Activated naive CD8-positive, alpha-beta T cell treated with anti-CD3 and anti-CD28 coated beads for 36 hours (primary cell): ENCODE measurements around the gene SORCS3. TPM values are rescaled to one million over a fixed set of nuclear protein-coding genes. Genes with fewer than 3 reads are reported as not detected.

Experiments
- DNase-seq: peaks from one replicate; pipeline ENCODE4 v3.0.0; 2021
- H3K27ac Mint-ChIP-seq: one replicate; pipeline ENCODE4 v1.8.0; 2022; ENCODE audit warnings: mild to moderate bottlenecking, moderate library complexity, mixed read lengths
- H3K27me3 Mint-ChIP-seq: one replicate; pipeline ENCODE4 v1.8.0; 2022; ENCODE audit warnings: mild to moderate bottlenecking, mixed read lengths
- H3K36me3 Mint-ChIP-seq: one replicate; pipeline ENCODE4 v1.8.0; 2021; ENCODE audit warnings: mild to moderate bottlenecking, mixed read lengths
- H3K4me1 Mint-ChIP-seq: one replicate; pipeline ENCODE4 v1.8.0; 2021; ENCODE audit warnings: mixed read lengths
- H3K4me3 Mint-ChIP-seq: one replicate; pipeline ENCODE4 v1.8.0; 2022; ENCODE audit warnings: mild to moderate bottlenecking, moderate library complexity, mixed read lengths
- H3K9me3 Mint-ChIP-seq: one replicate; pipeline ENCODE4 v1.8.0; 2022; ENCODE audit warnings: mixed read lengths
- total RNA-seq, 2 experiments: library from RNA; stranded (reverse); gene quantifications; one replicate each; pipeline ENCODE4 v1.2.3, GENCODE V29; 2021

Gene SORCS3
- total RNA-seq, 2 experiments from 2014 or later: not detected

GRCh38 chr10:105195831-105196230 lies 554.7 kb downstream of the SORCS3 start:
- Mint-ChIP-seq H3K4me3 (no peak overlapping the region), H3K27ac (no peak overlapping the region), H3K4me1 (no peaks in the 10 kb centered on the region), H3K9me3 (no peaks in the 10 kb centered on the region), H3K27me3 (no peaks in the 10 kb centered on the region), H3K36me3 (no peaks in the 10 kb centered on the region)
- no peak for DNase-seq

DNA sequence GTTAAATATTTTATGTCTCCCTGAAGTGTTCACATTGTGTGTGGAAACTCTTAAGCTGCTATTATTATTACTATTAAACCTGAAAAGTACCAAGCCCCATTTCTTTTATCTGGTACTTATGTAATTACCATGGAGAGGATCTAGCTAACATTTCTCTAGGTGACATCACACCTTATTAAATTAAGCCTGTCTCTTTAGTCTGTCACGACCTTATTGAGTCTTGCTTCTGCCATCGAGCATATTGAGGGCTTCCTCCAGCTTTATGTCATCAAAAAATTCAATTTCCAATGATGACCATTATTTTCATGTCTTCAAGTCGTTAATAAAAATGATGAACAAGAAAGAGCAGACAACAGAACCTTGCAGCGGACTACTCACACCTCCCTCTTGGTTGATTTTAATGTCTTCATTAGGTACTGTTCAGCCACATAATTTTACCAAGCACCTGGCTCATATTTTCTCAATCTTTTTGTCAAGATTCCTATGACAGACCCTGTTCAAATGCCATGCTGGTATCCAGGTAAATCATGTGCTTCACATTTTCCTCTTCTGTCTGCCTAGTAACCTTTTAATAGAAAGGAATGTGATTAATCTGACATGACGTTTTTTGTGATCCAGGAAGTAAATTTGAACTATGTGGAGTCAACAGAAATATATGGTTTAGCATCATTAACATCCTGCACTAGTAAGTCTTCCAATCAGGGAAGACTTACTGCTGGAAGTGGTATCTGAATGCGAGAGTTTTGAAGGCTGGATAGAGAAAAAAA lies 556.7 kb downstream of the SORCS3 start:
- Mint-ChIP-seq H3K27me3 (no peaks in the 10 kb centered on the region), H3K4me1 (no peaks in the 10 kb centered on the region), H3K9me3 (no peaks in the 10 kb centered on the region), H3K27ac (no peak overlapping the region), H3K4me3 (no peak overlapping the region), H3K36me3 (no peaks in the 10 kb centered on the region)
- no peak for DNase-seq

DNA sequence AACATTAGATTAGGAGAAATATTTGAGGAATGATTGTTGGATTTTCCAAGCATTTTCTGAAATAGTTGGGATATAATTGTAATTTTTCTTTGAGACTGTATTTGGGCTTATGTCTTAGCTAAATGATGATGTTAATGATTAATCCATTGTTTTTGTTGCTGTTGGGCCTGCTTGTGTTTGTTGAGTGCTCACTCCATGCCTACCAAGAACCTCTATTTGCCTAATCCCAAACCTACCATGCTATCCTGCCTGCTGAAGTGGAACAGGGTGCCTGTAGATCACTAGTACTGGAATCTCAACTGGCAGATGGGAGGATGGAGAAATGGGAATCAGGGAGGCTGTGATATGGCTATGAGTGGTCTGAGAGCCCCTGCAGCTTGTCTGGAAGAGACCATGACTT lies 565.5 kb downstream of the SORCS3 start:
- no peaks in the 10 kb centered on the region for H3K36me3 Mint-ChIP-seq
- no peak overlapping the region for H3K27ac Mint-ChIP-seq
- DNase-seq: no peak
- no peaks in the 10 kb centered on the region for H3K9me3 Mint-ChIP-seq
- H3K4me1 Mint-ChIP-seq: no peaks in the 10 kb centered on the region
- no peak overlapping the region for H3K4me3 Mint-ChIP-seq
- H3K27me3 Mint-ChIP-seq: no peaks in the 10 kb centered on the region

- H3K27me3 Mint-ChIP-seq: no peaks in the 10 kb centered on the region
- H3K4me3 Mint-ChIP-seq: no peak overlapping the region
- no peaks in the 10 kb centered on the region for H3K9me3 Mint-ChIP-seq
- H3K4me1 Mint-ChIP-seq: no peaks in the 10 kb centered on the region
- no peaks in the 10 kb centered on the region for H3K36me3 Mint-ChIP-seq
- H3K27ac Mint-ChIP-seq: no peak overlapping the region
- DNase-seq: no peak
These were observed 566.4 kb downstream of the SORCS3 start for GRCh38 chr10:105207476-105207995.

- Mint-ChIP-seq H3K9me3 (no peaks in the 10 kb centered on the region), H3K4me3 (no peak overlapping the region), H3K4me1 (no peaks in the 10 kb centered on the region), H3K27ac (no peak overlapping the region), H3K36me3 (no peaks in the 10 kb centered on the region), H3K27me3 (no peaks in the 10 kb centered on the region)
- no peak for DNase-seq
These were observed 569.5 kb downstream of the SORCS3 start for GRCh38 chr10:105210546-105210945.

DNA sequence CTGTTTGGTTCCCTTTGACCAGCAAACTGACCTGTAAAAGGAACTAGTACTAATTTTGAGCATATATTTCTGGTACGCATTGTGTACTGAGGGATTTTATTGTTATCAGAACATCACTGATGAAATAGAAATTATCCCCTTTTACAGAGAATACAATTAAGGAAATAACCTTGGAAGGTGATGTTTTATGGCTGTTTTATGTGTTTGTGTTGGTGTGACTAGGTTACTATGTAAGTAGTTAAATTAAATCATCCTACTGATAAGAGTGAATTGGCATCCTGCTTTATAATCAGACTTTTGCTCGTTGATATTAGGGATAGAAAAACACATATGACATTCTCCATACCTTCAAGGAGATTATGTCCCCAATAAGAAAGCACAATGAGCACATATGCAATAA lies 596.6 kb downstream of the SORCS3 start:
- no peak overlapping the region for H3K4me3 Mint-ChIP-seq
- H3K27ac Mint-ChIP-seq: no peak overlapping the region
- no peaks in the 10 kb centered on the region for H3K4me1 Mint-ChIP-seq
- H3K27me3 Mint-ChIP-seq: no peaks in the 10 kb centered on the region
- H3K36me3 Mint-ChIP-seq: peaks cover 3% of the 10 kb centered on the region
- no peak for DNase-seq
- peaks cover 13% of the 10 kb centered on the region for H3K9me3 Mint-ChIP-seq

DNA sequence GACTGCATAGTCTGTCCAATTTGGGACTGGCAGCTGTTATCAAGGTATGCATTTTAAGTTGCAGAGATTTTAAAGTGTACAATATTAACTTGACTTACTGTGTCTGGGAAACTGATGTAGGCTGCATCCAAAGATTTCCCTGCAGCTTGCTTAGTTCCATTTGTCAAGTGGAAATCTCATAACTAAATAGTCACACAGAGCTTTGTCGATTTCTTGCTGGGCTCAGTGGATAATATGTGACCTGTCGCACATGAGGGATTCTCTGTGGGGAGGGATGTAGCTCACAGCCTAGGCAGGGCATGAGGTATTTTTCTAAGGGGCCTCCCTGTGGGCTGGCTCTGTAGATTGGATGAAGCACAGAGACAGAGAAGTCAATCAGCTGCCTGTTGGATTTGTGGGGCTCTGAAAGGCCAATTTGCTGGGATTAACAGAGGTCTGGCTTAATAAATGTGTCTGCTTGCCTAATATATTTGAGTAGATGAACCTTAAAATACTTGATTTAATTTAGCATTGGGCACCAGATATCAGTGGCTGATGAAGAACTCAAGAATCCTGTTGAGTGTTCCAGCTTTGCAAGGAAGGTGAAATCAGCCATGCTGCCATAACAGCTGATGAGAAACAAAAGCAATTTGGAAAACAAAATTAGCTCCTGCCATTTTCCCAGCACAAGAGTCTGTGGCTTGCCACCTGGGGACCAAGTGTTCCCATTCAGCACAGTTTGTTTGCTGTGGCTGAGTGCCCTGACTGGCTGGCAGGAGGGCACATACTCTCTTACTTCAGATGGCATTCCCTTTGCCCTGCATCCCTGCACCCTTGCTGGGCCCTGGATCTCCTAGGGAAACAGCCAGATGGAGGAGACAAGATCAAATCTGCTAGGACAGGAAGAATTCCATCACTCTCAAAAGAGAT lies 598.5 kb downstream of the SORCS3 start:
- no peaks in the 10 kb centered on the region for H3K27me3 Mint-ChIP-seq
- no peaks in the 10 kb centered on the region for H3K36me3 Mint-ChIP-seq
- no peak overlapping the region for H3K4me3 Mint-ChIP-seq
- DNase-seq: no peak
- H3K27ac Mint-ChIP-seq: no peak overlapping the region
- peaks cover 7% of the 10 kb centered on the region for H3K9me3 Mint-ChIP-seq
- H3K4me1 Mint-ChIP-seq: no peaks in the 10 kb centered on the region

GRCh38 chr10:105241254-105241653 lies 600.2 kb downstream of the SORCS3 start:
- no peak overlapping the region for H3K27ac Mint-ChIP-seq
- no peaks in the 10 kb centered on the region for H3K27me3 Mint-ChIP-seq
- no peak for DNase-seq
- H3K4me1 Mint-ChIP-seq: no peaks in the 10 kb centered on the region
- no peaks in the 10 kb centered on the region for H3K36me3 Mint-ChIP-seq
- H3K4me3 Mint-ChIP-seq: no peak overlapping the region
- peaks cover 2% of the 10 kb centered on the region for H3K9me3 Mint-ChIP-seq

GRCh38 chr10:105243381-105243780 lies 602.3 kb downstream of the SORCS3 start:
- no peak for DNase-seq
- Mint-ChIP-seq H3K36me3 (no peaks in the 10 kb centered on the region), H3K27me3 (no peaks in the 10 kb centered on the region), H3K9me3 (peaks cover 2% of the 10 kb centered on the region), H3K4me3 (no peak overlapping the region), H3K4me1 (no peaks in the 10 kb centered on the region), H3K27ac (no peak overlapping the region)

DNA sequence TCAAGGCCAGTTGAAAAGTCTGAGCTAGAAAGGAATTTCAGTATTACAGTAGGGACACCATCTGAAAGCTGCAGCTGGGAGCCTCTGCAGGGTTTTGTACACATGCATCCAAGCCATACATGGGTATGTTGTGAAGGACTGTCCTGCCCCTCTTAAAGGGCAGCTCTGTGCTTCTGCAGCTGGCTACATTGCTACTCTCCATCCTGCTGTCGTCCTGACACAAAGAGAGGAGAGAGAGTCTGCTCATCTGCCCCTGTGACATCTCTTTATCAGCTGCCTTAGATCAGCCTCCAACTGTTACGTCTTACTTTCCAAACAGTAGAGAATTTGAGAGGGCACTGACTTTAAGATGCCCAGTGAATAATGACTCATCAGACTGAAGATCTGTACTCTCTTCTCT lies 602.7 kb downstream of the SORCS3 start:
- Mint-ChIP-seq H3K4me3 (no peak overlapping the region), H3K9me3 (peaks cover 2% of the 10 kb centered on the region)

DNA sequence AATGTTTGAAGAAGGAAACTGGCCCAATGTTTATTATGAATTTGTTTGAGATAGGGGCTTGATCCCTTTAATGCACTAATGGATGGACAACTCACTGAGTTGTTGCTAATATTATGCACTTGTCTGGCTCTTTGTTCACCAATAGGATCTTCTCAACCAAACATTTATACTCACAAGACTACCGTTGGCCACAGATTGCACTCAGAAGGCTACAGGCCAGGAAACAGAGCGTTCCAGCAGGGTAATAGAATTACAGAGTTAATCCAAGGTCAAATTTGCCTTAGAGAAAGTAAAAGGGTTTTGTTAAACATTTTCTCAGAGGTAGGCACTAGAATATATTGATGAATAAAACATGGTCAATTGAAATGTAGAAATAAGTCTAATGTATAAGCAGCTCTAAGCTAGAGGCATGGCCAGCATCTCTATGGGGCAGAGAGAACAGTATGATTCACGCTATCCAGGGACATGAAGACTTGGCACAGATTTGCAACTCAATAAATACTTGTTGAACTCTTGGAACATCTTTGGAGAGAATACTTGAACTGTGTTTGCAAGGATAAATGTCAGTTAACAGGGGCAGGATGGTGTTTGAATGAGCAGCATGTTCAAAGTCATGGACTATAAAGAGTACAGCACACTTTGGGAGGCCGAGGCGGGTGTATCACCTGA lies 606.9 kb downstream of the SORCS3 start:
- H3K4me3 Mint-ChIP-seq: no peak overlapping the region
- no peak for DNase-seq

More for the DNA sequence above, 602.7 kb downstream of the SORCS3 start:
- no peaks in the 10 kb centered on the region for H3K4me1 Mint-ChIP-seq
- no peak for DNase-seq
- H3K27ac Mint-ChIP-seq: no peak overlapping the region
- H3K27me3 Mint-ChIP-seq: no peaks in the 10 kb centered on the region
- H3K36me3 Mint-ChIP-seq: no peaks in the 10 kb centered on the region

DNA sequence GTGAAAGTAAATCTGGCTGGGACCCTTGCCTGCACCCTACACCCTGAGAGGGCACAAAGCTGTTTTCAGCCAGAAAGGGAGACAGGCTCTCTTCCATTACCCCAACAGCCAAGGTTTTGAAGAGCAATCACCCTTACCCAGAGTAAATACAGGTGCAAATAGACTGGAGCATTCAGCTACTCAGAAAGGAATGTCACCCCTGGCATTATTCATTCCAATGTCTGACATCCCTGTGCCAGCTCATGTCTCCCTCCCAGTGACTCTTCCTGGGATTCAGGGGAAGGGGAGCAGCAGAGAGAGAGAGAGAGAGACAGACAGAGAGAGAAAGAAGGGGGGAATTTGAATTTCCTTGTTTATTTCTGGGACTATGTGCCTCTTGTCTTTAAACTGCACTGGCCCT lies 611.8 kb downstream of the SORCS3 start:
- Mint-ChIP-seq H3K9me3 (no peaks in the 10 kb centered on the region), H3K27me3 (no peaks in the 10 kb centered on the region), H3K4me3 (no peak overlapping the region), H3K4me1 (no peaks in the 10 kb centered on the region), H3K27ac (no peak overlapping the region), H3K36me3 (no peaks in the 10 kb centered on the region)
- no peak for DNase-seq

More for the DNA sequence above, 606.9 kb downstream of the SORCS3 start:
- Mint-ChIP-seq H3K27ac (no peak overlapping the region), H3K36me3 (no peaks in the 10 kb centered on the region), H3K27me3 (no peaks in the 10 kb centered on the region), H3K9me3 (no peaks in the 10 kb centered on the region), H3K4me1 (no peaks in the 10 kb centered on the region)

- Mint-ChIP-seq H3K27ac (no peak overlapping the region), H3K4me3 (no peak overlapping the region), H3K4me1 (no peaks in the 10 kb centered on the region), H3K36me3 (no peaks in the 10 kb centered on the region), H3K27me3 (no peaks in the 10 kb centered on the region), H3K9me3 (no peaks in the 10 kb centered on the region)
- no peak for DNase-seq
These were observed 612.6 kb downstream of the SORCS3 start for GRCh38 chr10:105253515-105254212.

DNA sequence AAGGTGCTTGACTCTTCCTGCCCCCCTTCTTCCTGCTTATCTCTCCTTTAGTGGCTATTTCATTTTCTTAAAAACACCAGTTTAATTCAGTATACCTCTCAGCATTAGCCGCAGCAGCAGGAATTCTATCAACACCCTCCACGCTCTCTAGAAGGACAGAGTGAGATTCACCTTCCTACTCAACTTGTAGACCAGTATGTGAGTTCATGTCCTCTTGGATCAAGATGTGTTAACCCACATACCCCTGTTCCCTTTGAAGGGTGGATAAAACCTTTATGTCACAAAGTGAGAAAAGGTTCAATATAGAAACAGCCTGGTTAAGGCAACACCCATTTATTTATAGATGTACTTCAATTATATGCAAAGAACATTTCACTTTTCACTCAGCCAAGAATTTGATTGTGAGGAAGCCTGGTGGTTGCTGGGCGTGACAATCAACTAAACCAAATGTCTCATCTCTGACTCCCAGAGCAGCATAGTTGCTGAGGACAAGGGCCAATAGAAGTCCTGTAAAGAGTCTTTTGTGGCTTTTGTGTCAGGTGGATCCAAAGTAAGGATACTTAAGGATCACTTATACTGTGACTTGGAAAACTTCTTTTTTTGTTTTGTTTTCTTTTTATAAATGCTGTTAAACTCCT lies 617.1 kb downstream of the SORCS3 start:
- no peaks in the 10 kb centered on the region for H3K36me3 Mint-ChIP-seq
- DNase-seq: no peak
- no peaks in the 10 kb centered on the region for H3K4me1 Mint-ChIP-seq
- H3K27me3 Mint-ChIP-seq: no peaks in the 10 kb centered on the region
- no peaks in the 10 kb centered on the region for H3K9me3 Mint-ChIP-seq
- H3K4me3 Mint-ChIP-seq: no peak overlapping the region
- no peak overlapping the region for H3K27ac Mint-ChIP-seq
